Measurements from ENCODE around the gene RABGAP1.

Gene RABGAP1

DNA sequence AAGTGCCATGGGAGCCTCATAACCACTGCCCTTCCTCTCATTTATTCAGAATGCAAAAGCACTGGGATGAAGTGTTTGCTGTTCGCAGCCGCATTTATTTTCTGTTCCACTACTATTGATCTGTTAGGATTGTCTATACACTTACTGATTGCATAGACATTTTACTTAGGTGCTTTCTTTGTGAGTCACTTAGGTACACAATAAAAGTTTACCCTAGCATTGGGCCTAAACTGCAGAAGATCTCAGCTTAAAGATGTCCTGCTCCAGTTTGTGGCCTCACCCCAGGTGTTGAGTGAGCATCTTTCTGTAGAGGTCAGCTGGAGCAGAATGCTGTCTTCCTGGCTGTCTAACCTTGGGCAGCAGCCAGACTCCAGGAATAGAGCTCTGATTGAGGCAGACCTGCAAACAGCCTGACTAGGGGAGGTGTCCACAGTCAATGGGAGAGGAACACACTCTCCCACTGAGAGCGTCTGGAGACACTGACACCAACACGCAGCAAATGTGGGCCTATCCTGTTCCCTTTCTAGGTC lies 146.6 kb downstream of the RABGAP1 start:
- DNase-seq = no peak

DNA sequence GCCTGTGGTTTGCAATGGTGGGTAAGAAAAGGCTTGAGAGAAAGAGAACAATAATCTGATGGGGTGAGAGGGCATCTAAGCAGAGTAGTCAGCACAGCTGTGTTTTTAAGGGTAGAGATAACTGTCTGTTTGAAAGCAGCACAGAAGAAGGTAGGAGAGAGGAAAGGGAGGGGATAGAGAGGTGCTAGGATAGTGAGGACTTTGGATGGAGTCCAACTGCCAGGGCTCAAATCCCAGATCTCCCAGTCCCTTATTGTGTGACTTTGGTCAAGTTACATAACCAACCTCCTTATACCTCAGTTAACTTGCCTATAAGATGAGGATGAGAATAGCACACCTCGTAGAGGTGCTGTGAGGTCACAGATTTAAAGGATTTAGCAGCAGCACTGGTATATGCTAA lies 148.2 kb downstream of the RABGAP1 start:
- DNase-seq = no peak

DNA sequence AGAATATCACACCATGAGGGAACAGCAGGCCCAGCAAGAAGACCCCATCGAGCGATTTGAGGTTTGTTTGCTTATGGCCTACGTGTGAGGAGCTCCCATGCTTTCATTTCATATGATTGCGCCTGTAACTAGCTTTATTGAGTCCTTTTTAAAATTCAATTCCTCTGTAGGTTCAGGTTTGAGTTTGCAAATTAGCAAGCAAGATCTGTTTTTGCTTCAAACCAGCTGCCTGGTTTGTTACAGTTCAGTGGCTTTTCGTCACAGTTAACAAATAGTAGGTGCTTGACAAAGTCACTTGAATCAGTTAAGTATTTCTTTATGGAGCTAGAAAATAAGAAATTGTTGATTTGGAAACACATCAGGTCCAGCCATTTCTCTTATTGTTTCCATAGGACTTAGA lies 149.0 kb downstream of the RABGAP1 start:
- DNase-seq = no peak

DNA sequence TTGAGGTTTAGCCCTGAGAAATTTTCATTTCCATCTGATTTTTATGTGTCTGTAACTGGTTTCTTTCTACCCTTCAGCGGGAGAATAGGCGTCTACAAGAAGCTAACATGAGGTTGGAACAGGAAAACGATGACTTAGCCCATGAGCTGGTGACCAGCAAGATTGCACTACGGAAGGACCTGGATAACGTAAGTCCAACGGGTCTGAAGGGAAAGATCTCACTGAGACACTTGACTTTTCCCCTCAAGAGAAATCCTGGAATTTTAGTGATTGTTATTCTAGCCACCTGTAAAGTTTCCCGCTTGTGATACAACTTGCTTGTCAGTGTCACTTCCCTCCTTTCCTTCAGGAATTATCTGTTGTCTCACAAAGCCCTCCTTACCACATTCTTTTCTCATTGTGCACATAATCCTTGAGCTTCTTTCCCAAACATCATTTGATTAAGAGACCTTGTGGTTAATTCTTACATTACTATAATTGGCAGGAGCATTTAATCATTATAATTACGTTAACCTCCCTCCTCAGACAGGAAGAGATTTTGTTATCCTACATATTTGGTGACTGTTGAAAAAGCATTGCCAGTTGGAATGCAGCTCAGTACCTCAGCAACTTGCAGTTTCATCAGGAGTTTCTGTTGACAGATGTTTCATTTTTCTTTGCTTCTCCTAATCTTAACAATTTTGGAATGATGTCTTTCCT lies 149.5 kb downstream of the RABGAP1 start:
- no peak for DNase-seq

DNA sequence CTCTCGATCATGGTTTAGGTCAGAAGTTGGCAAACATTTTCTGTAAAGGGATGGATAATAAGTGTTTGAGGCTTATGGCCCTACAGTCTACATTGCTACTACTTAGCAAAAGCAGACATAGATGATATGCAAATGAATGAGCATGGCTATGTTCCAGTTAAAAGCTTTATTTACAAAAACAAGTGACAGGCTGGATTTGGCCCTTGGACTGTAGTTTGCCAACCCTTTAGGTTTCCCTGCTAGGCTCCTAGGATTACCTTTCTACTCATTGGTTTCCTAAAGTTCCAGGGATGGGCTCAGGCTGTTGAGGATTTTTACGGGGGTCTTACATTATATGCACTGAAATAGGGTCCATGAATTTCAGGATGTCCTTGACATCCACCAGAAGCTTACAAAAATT lies 150.1 kb downstream of the RABGAP1 start:
- DNase-seq = no peak

DNA sequence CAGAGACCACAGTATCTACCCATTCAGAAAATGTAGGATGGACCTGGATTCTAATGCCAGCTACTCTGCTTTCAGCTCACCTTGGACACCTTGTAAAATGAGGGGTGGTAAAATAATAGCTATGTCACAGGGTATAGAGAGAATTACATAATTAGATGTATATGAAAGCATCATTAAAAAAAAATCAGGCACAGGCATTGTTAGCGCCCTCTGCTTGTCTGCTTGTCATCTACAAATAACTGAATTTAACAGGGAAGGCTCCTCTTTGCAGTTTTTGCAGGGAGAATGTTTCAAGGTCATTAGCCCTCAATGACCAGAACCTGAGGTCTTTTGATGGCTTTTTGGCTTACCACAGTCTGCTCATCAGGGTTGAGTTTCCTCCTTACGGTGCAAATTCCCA lies 150.6 kb downstream of the RABGAP1 start:
- no peak for DNase-seq

DNA sequence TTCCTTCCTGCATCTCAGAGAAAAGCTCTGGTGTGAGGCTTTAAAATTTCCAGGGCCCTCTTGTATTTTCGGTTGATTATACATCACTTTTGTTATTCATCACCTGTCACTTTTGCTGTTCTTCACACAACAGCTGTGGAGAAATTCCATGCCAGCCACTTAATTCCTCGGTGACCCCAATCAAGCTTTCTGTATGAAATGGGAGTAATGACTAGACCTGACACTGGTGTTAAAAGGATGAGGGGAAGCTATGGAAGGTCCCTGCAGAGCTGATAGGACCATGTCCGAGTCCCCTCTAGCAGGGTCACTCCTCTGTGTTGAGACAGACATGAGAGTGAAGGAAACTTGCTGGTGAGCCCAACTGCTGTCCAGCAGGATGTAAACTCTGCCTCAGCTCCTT lies 152.3 kb downstream of the RABGAP1 start:
- DNase-seq = no peak

DNA sequence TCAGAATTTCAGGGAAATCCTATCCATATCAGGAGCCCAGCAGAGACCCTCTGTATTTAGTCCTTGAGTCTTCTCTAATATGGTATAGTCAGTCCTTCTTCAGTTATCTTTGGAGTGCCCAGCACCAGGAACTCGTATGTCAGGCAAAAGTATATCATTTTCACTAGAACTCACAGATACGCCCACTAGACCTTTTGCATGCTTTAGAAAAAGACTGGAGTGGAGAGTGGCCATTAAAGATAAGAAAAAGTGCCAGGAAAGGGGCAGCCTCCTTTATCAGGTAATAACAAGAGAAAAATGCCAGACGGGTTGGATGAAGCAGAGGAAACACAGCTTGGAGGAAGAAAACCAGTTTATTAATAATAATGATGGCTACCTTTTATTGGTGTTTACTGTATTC lies 156.2 kb downstream of the RABGAP1 start:
- no peak for DNase-seq

DNA sequence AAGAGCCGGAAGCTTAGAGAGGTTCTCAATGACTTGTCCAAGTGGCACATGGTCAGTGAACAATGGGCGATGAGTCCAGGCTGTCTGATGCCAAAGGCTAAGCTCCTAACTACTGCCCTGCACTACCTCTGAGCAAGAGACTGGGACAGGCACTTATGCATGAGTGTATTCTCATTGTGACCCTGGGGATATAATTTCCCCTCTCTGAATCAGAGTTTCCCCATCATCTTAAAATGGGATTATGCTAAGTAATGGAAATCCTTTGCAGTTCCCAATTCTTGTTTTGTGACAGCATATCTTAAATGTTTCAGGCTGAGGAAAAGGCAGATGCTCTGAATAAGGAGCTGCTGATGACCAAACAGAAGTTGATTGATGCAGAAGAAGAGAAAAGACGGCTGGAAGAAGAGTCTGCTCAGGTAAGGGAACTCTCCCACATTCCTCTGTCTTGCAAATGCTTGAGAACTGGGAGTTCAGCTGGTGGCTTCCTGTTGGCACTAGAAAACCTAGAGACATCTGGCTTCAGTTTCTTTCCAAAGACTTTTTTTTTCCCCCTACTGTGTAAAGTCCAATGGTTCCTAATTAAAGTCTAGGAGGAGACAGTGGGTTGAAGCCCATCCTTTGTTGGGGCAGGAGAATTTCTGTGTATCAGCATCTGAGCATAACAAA lies 156.7 kb downstream of the RABGAP1 start:
- DNase-seq = no peak

DNA sequence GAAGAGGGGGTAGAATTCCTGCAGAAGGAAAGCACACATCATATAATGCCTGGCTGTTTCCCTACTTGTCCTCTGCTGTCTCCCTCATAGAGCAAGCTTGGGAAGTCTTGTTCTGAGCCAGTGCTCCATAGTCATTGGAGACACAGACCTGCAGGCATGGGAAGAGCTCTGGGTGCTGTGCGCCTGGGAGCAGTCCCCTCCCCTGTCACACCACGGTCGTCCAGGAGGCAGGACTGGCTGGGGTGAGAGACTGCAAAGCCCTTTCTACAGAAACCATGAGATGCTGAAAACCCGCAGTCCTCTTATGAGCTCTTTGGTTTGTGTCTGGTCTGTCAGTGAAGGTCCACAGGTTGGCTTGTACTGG lies 157.3 kb downstream of the RABGAP1 start:
- no peak for DNase-seq

DNA sequence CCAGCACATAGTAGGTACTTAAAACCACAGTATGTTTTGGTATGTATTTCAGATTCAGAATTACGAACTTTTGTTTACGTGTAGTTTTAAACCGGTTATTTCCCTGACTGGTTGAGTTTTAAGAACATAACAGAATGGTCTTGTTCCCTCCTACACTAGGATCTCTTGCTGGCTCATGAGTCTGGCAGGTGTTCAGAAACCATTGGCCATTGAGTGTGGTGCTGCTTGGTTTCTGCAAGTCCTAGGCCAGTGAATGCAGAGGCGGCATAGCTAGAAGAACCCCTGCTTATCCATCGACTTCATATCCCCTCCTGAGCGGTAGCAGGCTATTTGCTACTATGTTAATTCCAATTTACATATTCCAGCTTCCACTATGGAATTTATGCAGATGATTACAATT lies 158.2 kb downstream of the RABGAP1 start:
- no peak for DNase-seq

DNA sequence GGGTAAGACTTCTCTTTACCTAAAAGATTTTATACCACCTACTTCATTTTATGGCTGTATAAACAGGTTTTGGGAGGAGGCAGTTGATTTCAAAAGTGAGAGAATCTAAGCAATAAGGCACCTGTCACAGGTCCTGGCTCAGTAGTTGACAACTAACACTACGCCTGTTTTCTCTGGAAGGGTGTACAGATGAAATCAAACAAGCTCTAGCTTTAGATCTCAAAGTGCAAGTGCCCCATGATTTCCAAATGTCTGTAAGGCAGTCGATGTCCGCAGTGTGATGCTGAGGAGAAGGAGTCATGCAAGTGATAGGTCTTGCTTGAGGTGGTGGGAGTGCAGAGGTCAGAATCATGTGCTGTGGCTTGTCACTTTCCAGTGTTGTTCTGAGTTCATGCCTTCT lies 158.7 kb downstream of the RABGAP1 start:
- no peak for DNase-seq

DNA sequence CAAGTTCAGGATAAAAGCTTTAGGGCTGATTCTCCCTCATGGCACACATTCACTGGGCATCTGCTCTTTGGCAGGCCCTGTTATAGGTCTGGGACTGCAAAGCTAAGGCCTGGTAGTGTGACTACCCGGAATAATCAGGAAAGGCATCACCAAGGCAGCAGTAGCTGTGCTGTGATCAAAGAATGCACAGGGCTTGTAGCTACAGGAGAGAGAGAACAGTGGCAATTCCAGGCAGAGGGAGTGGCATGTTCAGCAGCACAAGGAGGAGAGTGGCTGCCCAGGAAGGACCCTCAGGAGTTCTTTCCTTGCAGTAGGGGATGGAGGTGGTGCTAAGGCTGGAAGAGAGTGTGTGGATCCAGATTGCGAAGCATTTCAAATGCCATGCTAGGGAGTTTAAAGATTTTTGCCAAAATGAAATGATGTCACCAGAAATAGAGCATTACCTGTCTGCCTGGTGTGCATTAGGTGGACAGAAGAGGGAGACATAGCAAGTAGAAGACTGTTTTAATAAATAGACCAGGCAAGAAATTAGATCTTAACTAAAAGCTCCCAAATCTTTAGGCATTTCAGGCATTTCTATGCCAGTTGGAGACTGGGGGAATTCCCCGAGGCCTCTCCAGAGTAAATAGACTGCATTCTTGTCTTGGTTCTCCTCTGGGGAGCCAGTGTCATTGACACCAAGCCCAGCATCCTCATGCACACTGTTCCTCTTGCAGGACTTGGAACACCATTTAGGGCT lies 161.7 kb downstream of the RABGAP1 start:
- no peak for DNase-seq

DNA sequence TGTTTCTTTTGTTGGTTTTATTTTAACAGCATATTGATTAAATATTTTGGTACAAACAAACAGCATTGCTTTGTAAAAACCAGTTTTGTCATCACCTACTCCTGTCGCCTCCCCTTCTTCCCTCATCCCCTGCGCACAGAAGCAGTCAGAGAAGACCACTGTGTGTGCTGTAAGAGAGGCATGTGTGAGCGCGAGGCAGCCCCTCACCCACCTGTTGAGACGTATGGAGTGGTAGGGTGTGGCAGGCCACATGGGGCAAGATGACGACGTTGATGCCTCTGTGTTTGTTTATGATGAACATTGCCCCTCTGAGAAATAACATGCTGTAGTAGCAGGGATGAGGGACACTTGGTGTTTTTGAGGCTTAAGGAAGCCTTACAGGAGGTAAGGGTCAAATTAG lies 164.0 kb downstream of the RABGAP1 start:
- no peak for DNase-seq

DNA sequence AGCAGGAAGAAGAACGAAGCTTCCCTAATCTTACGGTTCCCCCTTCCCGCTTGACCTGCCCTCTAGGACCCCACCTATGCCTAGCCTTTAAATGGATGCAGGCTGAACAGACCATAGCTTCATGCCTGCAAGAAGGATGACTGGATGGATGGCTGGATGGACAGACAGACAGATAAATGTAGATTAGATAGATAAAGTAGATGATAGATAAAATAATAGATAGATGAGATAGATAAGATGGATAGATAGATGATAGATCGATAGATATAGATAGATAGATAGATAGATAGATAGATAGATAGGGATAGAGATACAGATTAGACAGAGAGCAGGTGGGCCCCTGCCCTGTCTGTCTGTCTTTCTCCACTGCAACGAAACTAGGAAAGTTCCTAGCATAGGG lies 164.7 kb downstream of the RABGAP1 start:
- no peak for DNase-seq

DNA sequence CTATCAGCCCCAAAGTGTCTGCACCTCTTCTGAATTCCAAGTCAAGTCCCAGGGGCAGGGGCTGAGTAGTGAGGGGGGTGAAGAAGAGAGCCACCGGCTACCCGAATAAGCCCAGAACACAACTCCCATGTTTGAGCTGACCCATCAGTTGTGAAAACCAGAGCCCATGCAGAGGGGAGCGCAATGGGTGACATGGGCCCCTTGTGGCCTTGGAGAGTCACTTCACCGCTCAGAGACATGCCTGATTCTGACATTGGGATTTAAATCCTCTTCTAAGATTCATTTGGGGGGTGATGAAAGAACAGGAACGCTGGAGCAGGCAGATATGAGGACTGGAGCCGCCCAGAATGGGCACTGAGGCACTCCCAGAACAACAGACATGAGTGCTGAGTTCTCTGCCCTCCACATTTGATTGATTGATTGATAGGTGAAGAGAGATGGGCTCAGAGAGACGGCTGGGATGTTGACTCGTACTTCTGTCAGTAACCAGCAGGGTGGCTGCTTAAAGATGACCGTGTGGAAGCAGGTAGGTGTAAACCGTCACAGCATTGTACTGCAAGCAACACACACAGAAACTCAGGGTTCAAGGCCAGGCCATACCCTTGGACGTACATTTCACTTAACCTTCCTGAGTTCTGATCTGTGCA lies 166.9 kb downstream of the RABGAP1 start:
- no peak for DNase-seq

DNA sequence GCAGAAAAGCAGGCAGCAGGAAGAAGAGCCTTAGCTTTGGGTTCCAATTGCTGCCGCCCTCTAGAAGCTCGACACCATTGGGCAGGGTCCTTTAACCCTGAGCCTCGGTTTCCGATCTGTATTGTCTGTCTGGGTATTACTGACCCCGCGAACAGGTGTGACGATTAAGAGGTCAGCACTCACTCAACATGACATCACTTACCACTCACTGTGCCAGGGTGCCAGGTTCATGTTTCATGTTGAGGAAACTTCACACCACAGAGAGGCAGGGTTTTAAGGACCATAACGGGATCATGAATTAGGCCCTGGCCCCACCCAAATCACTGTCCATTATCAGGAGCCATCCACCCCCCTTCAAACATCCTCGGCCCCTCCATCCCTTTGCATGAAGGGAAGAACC lies 168.2 kb downstream of the RABGAP1 start:
- no peak for DNase-seq

DNA sequence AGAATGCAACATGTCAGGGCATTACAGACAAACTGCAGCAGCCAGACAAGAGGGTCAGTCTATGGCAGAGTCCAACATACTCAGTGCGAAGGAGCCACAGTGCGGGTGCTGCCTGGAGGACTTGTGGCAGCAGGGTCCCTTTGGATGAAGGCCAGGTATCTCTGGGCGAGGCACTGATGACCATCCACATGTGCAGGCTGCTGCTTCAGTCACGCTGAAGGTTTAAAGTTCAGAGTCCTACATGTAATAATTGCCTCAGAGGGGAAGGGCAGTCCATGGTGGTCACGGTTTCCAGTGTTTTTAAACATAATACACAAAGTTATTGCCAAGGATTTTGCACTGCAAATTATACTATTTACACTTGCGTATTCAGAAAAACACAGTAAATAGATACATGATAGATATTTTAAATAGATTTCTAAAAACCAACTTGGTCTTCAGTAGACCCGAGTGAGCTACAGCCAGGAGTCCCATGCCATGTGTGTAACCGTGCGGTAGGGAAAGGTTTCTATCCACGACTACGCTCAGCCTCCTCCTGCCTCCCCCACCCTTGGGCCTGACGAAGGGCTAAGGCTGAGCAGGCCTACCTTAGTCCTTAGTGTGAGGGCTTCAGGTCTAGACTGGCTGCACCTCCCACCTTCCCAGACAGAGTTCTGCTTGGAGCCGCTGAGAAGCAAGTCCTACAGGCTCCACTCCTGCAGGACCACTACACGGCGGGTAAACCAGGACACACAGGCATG lies 168.9 kb downstream of the RABGAP1 start:
- DNase-seq = no peak

DNA sequence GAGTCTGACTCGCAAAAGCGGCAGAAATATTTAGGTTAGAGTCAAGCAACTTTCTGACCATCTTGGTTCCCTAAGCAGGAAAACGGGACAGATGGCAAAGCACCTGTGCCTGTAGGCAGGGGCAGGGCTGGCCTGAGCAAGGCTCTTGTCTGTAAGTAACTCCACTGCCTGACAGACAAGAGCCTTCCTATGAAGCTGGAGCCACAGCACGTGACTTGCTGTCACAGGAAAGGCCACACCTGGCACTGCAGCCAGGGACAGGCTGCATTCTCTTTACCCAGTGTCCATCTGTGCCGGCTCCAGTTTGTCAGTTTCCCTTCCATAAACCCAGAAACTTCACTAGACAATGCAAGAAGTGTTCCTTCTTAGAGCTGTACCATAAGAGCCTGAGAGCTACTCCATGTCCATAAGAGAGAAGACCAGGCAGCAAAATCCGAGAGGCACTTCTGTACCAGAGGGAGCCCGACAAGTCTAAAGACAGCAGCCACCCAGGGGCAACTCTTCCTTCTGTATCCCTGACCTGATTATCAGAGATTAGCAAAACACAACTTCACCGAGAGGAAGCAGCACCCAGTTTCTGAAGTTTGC lies 170.7 kb downstream of the RABGAP1 start:
- no peak for DNase-seq

DNA sequence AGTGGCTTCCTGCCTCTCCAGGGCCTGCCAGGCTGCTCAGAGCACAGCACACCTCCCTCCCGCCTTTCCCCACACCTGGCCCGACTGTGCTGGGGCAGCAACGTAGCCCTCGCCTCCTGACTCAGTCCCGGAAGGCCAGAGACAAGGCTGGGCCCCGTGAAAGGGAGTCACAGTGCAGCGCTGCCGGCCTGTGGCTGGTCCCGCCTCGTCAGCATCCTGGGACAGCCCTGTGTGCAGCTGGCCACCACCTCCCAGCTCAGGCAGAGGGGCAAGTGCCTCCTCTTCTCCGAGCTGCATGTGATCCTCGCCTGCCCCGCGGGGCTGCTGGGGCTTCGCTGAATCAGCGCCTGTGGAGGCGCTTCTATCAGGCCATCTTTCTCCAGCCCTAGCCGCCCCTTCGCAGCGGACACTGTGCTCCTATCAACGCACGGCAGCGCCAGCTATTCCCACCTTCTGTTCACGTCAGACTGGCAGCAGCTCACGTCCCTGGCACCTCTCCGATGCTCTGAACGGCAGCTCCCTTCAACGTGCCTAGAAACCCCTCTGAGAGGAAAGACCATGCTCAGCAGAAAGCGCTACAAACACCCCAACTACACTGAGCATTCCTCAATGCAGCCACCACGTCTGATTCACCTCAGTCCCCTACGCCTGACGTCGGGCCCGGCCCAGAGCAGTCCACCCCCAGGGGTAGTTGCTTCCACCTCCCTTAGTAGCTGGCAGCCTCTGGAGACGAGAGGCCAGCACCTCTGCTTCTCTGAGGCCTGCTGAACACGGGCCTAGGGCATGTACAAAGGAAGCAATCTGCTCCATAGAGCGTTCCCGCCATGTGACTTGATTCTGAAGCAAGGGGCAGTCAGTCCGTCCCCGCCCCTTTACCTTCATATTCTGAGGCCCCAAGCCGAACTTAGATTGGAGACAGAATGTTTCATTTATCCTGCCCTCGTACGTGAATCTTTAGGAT lies 171.5 kb downstream of the RABGAP1 start:
- no peak for DNase-seq

DNA sequence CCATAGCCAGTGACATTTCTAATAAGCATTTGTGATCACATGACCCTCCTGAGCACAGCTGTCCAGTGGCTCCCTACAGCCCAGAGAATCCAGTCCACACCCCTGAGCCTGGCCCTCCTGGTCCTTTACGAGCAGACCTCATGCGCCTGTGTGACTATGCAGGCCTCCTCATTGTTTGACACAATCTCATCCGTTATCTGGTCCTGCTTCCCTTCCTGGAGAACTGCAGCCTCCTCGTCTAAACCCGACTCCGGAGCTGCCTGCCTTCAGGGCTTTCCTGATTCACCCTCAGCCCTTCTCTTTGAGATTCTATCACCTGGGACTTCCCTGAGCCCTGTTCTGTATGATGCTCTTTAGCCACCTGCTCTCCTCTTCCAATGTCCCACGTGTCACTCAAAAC lies 172.4 kb downstream of the RABGAP1 start:
- no peak for DNase-seq
